H7 (cell line): ENCODE data around the gene SLC35A5. TPM values are rescaled to one million over a fixed set of nuclear protein-coding genes. Genes with fewer than 3 reads are reported as not detected.
A peak's percentile ranks its signal among the peaks of the same experiment; 100 is the strongest.
"Not testable (repeated sequence)": the region's sequence is repeated elsewhere in the genome, so short reads cannot be mapped to it uniquely, and the experiment has no call there.

ENCODE experiments used
- DNase-seq: peaks from one replicate; pipeline ENCODE4 v3.0.0; 2012
- H3K27me3 ChIP-seq: 2 replicates; pipeline ENCODE4 v1.6.0; 2011; ENCODE audit warnings: mild to moderate bottlenecking, low read length; ENCODE audit not compliant: control insufficient read depth, insufficient read depth
- H3K36me3 ChIP-seq: replicated peaks from 2 replicates; pipeline ENCODE4 v1.5.1; 2011; ENCODE audit warnings: low read length; ENCODE audit not compliant: control insufficient read depth, insufficient read depth
- H3K4me3 ChIP-seq: 2 replicates; pipeline ENCODE4 v1.5.1; 2011; ENCODE audit warnings: low read depth, mild to moderate bottlenecking, control low read depth, low read length, moderate library complexity; ENCODE audit not compliant: insufficient read depth
- total RNA-seq: library from RNA; depleted of rRNA; stranded (reverse); fragments of >200 nt; shearing (Covaris generic); gene quantifications from 2 replicates; pipeline ENCODE4 v1.2.3, GENCODE V29; 2014; rRNA removed

The SLC35A5 gene, protein sequence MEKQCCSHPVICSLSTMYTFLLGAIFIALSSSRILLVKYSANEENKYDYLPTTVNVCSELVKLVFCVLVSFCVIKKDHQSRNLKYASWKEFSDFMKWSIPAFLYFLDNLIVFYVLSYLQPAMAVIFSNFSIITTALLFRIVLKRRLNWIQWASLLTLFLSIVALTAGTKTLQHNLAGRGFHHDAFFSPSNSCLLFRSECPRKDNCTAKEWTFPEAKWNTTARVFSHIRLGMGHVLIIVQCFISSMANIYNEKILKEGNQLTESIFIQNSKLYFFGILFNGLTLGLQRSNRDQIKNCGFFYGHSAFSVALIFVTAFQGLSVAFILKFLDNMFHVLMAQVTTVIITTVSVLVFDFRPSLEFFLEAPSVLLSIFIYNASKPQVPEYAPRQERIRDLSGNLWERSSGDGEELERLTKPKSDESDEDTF
- 44.4 and 51.5 TPM in 2 replicates for total RNA-seq

DNA sequence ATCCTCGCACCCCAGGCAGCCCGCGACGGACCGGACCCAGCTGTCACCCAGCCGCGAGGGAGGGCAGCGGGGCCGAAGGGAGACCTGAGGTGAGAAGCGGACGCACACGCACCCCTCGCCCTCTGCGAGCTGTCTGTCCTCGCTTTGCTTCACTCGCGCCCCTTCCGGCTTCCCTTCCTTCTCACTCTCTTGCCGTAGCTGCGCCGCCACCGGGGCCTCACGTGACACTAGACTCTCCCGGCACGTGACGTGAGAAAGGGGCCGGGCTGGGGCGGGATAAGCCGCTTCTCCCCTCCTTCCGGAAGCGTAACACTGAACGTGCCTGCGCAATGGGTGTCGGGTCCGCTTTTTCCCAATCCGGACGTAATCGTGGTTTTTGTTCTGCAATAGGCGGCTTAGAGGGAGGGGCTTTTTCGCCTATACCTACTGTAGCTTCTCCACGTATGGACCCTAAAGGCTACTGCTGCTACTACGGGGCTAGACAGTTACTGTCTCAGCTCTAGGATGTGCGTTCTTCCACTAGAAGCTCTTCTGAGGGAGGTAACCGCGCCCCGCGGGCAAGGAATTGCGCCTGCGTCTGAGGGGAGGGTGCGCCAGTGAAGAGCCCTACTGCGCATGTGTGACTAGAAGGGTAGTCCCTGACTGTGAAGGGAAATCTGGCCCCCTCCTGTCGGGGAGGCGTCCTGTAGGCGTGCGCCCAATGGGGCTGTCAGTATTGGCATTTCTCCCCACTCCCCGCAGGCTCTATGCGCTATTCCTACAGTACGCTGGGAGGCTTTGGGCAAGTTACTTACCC is at the start of gene SLC35A5, which contains the start of gene ATG3:
Gene SLC35A5 (plus strand): TSS at position 312 of the 796 bp plus-strand sequence. CDS start 1,359 bp downstream, outside the sequence.
Gene ATG3 (minus strand): TSS at position 229 of the 796 bp plus-strand sequence. CDS start 434 bp downstream, outside the sequence.
- DNase-seq: peak; percentile 90
- Histone ChIP-seq H3K27me3 (no peaks in the 10 kb centered on the region), H3K4me3 (peak within 1 kb of the TSS; percentile 99), H3K36me3 (peaks cover 2% of the 10 kb centered on the region)

DNA sequence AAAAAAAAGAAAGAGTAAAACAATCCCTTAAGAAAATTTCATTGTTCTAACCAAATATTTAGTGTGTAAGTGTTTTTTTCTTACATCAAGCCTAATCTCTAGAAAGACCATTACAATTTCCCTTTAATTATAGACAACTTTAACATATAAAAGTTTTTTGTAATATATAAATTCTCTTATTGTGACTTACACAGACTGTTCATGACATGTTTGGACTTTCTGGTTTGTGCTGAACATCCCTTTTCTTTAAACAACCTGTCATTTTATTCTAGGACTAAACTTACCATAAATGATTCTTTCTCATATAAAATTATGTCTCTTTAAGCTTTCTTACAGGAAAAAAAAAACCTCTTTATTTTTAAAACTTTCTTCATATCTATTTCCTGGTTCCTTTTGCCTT is 49.5 kb upstream of the SLC35A5 start:
- no peaks in the 10 kb centered on the region for H3K27me3 ChIP-seq
- no peak overlapping the region for H3K4me3 ChIP-seq
- DNase-seq: no peak
- no peaks in the 10 kb centered on the region for H3K36me3 ChIP-seq

DNA sequence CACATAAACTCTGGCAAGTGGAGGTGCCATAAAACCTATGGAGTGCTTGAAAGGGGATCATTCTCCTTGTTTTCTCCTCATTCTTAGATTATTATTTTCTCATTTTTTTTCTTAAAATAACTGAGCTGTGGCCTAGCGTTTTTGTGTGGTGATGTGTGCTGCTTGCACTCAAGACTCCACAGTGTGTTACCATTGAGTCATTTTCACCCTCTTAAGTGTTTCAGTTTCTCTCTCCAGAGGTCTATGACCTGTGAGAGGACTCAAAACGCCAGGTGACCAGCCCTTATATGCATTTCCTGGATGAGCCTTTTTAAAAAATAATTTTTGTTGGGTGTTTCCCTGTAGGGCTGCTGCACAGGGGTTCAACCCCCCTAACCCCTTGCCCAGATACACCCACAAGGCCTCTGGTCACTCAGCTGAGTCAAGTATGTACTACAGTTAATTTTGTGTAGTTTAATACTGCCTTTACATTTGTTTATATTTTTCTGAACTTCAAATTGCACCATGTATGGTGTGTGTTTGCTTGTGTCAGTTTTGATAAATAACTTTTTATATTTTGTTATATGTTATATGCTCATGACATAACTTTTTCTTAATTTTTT is 47.2 kb upstream of the SLC35A5 start:
- Histone ChIP-seq H3K36me3 (no peaks in the 10 kb centered on the region; the same call in 1 of the 2 replicates), H3K4me3 (no peak overlapping the region), H3K27me3 (no peaks in the 10 kb centered on the region)
- DNase-seq: no peak

DNA sequence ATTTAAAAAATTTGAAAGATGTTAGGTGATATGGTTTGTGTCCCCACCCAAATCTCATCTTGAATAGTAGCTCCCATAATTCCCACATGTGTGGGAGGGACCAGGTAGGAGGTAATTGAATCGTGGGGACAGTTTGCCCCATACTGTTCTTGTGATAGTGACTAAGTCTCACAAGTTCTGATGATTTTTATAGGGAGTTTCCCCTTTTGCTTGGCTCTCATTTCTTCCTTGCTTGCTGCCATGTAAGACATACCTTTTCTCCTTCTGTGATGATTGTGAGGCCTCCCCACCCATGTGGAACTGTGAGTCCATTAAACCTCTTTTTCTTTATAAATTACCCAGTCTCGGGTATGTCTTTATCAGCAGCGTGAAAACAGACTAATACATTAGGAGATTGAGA is 42.9 kb upstream of the SLC35A5 start:
- H3K36me3 ChIP-seq, DNase-seq, H3K4me3 ChIP-seq, H3K27me3 ChIP-seq: not testable (repeated sequence)

DNA sequence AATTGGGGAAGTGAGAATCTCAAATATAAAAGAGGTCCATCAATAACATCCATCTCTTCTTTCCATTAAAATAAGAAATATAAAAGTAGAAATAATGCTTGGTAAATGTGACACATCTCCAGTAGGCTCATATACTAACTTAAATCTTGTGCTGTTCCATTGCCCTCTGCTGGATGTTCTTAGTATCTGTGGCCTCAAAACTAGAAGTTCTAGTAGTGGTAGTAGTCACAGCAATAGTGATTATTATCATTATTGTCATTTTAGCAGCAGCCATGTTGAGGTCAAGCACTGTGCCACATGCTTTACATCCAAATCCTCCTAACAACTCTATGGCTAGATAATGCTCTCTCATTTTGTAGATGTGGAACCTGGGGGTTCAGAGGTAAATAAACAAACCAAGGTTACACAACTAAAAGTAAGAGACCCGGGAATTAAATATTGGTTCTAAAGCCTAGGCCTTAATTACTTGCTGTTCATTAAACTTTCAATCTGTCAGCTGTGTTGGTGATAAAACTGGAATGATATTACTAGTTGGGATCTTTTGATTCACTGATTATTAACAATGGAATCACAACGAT is 42.3 kb upstream of the SLC35A5 start:
- no peaks in the 10 kb centered on the region; the same call in 1 of the 2 replicates for H3K36me3 ChIP-seq
- H3K4me3 ChIP-seq: no peak overlapping the region
- H3K27me3 ChIP-seq: no peaks in the 10 kb centered on the region
- DNase-seq: peak; percentile 18

DNA sequence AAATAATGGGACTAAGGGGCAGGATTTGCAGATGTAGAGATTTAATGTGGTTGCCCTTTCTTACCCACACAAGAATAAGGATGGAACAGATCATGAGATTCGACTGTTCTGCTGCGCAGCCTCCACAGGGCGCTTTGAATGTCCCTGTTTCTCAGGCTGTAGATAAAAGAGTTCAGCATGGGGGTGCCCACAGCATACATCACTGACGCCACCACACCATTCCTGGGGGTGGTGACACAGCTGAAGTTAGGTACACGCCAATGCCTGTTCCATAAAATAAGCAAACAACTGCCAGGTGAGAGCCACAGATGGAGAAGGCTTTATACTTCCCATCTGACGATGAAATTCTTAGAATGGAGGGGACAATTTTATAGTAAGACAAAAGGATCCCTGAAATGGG is 37.7 kb upstream of the SLC35A5 start:
- not testable (repeated sequence) for H3K27me3 ChIP-seq, H3K36me3 ChIP-seq, H3K4me3 ChIP-seq, DNase-seq

DNA sequence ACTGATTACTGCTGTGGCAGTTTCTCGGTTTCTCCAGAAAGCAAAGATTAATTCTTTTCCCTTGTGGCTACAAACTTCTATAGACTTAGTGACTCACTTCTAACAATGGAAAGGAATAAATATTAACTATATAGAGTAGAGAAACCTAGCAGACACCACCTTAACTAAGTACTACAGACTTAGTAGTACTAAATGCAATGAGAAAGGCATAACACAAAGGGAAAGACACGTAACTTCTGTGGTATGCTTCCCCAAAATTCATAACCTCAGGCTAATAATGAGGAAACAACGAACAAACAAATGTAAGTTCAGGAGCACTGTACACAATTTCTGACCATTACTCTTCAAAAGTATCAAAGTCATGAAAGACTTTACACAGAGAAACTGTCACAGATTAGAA is 31.3 kb upstream of the SLC35A5 start:
- no peak for DNase-seq
- Histone ChIP-seq H3K36me3 (peaks cover 3% of the 10 kb centered on the region; the same call in 1 of the 2 replicates), H3K4me3 (no peak overlapping the region), H3K27me3 (no peaks in the 10 kb centered on the region)

DNA sequence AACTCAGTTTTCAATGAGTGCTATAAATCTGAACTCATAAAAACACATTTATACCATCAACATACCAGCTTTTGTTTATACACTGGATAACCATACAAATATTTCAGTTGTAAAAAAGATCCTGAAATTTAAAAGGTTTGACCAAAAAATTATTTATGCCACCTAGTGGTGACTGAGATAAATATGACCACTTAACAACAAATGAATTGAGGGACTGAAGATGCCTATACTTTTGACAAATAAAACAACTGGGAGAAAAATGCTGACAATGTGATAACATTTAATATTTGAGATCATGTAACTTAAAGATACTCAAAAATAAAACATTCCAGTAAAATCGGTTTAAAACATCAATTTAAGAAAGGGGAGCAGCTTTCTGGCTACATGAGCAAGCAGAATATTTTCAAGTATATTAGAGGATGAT is 30.5 kb upstream of the SLC35A5 start:
- Histone ChIP-seq H3K36me3 (peaks cover 3% of the 10 kb centered on the region; the same call in 1 of the 2 replicates), H3K4me3 (no peak overlapping the region), H3K27me3 (no peaks in the 10 kb centered on the region)
- no peak for DNase-seq

DNA sequence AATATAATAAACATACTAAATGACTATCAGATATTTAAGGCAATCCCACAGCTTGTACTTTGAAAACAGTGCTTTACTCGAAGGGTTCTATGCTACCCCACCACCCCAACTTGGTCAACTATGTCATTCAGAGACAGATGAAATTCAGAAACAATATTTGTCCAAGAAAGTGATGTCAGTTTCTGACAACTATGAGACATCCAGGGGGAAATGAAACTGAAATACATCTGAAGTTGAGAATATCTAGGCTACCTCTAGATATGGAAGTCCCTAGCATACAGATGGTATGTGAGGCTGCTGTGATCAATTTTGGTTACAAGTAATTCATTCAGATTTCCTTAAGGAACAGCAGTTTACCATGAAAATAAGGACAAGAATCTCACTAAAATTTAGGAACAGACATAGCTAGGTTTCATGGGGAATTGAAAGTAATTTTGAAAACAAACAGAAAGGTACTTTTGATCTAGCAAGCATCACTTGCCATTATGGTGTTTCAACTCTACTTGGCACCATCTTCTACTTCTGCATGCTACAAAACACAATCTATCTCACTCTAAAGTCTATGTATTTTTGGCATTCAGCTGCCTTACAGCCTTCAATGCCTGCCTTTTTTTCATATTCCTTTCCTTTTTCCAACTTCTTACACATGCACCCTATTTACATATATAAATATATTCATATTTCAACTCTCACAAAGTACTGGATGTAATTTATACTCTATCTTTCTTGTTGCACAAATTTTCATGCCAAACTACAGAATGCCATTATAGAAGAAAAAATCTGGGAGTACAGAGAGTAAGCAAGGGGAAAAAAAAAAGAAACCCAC is 21.8 kb upstream of the SLC35A5 start:
- DNase-seq: no peak
- H3K36me3 ChIP-seq: no peaks in the 10 kb centered on the region; the same call in none of the 2 replicates
- H3K27me3 ChIP-seq: no peaks in the 10 kb centered on the region
- H3K4me3 ChIP-seq: no peak overlapping the region

DNA sequence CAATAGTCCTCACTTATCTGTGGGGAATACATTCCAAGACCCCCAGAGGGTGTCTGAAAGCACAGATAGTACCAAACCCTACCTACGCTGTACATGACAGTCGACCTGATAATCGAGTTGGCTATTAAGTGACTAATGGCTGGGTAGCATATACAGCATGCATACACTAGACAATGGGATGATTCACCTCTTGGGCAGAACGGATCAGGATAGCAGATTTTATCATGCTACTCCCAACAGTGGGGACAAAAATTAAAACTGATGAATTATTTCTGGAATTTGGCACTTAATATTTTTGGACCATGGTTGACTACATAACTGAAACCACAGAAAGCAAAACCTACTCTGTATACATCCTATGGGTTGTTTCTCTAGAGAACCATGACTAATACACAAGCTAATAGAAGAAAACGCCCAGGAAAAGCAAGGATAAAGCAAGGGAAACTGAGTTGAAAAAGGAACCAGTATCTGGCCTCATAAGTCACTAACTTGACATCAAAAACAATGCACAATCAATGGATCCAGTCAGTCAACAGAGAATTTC is 15.6 kb upstream of the SLC35A5 start:
- Histone ChIP-seq H3K4me3 (no peak overlapping the region), H3K27me3 (no peaks in the 10 kb centered on the region), H3K36me3 (peaks cover 5% of the 10 kb centered on the region)
- no peak for DNase-seq

DNA sequence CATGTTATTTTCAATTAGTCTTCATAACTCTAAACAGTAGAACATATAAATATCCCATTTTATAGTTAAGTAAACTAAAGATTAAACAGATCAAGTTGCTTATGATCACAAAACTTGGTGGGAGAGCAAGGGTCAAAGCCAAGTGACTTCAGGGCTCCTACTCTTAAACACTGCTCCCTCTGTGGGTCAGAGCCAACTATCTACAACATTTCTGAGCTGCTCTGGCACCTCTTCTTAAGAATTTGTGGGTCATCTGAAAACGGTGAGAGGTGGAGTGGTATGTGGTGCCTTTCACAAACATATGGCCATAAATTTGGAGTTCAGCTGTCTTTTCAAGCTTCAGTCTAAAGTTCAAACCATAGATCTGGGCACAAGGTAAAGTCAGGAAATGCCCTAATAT is 11.0 kb upstream of the SLC35A5 start:
- Histone ChIP-seq H3K36me3 (peaks cover 5% of the 10 kb centered on the region), H3K27me3 (no peaks in the 10 kb centered on the region), H3K4me3 (no peak overlapping the region)
- peak; percentile 34 for DNase-seq

DNA sequence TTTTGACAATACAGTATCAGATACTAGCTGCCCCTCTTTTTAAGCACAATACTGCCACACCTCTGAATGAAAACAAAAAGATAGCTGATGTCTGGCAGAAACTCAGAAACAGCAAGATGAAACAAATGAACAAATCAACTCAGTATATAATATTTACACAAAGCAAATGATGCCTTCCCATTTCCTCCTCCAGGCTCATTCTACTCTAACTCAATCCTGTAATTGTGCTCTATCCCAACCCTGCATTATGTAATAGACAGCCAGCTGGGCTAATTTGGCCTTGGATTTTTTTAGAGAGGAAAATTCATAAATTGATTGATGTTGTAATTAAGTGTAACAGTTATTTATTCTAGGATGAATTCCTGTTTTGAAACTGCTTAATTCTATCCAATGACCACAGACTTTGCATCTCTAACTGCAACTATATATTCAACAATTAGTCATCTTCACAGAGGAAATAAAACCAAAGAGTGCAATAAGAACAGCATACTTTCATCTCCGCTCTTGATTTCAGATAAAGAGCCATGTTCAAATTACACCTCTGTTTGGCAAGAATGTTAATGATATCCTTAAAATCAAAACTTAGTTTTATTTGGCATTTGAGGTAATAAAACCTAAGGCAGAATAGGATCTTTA is 6.2 kb upstream of the SLC35A5 start:
- Histone ChIP-seq H3K36me3 (no peaks in the 10 kb centered on the region), H3K4me3 (no peak overlapping the region)

DNA sequence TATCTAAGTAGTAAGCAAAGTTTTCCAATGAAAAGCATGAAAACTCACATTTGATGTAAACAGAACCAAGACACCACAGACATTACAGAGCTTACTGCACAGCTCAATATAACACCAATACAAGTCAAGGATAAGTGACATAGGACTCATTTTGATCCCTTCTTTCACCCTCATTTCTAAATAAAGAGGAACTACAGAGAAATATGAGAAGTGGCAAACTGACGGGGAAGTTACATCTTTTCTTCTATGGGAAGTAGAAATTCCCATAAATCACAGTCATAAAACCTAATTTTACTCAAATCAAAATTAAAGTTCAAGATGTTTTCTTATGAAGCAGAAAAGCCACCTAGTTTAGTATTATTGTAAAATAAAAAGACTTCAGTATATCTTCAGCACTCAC is 3.9 kb upstream of the SLC35A5 start:
- no peaks in the 10 kb centered on the region for H3K27me3 ChIP-seq
- no peak overlapping the region for H3K4me3 ChIP-seq
- DNase-seq: no peak
- H3K36me3 ChIP-seq: no peaks in the 10 kb centered on the region

More for the DNA sequence above, 6.2 kb upstream of the SLC35A5 start:
- DNase-seq: no peak
- no peaks in the 10 kb centered on the region for H3K27me3 ChIP-seq
